Activated CD4-positive, alpha-beta T cell treated with anti-CD3 and anti-CD28 coated beads, Interleukin-2, amount 10 ng/mL, durations not matched to agents 7 days and 5 days (primary cell): ENCODE data around the gene SFTPD. TPM values are rescaled to one million over a fixed set of nuclear protein-coding genes. Genes with fewer than 3 reads are reported as not detected.
"Not testable (repeated sequence)": the region's sequence is repeated elsewhere in the genome, so short reads cannot be mapped to it uniquely, and the experiment has no call there.

Source experiments
- CTCF ChIA-PET: fragments of 350-600 bp; sonication (Branson Sonifier 250); formaldehyde crosslinking; loops from one replicate; lab custom pipeline; 2021; ENCODE audit warnings: antibody characterized with exemption; lab: Charles Lee
- POLR2A ChIA-PET: fragments of 350-600 bp; sonication (Branson Sonifier 250); formaldehyde crosslinking; loops from one replicate; lab custom pipeline; 2021; ENCODE audit warnings: antibody characterized with exemption; lab: Charles Lee
- DNase-seq: peaks from one replicate; pipeline ENCODE4 v3.0.0-alpha.2; 2020
- H3K27ac Mint-ChIP-seq: one replicate; pipeline ENCODE4 v1.8.0; 2021; ENCODE audit warnings: mild to moderate bottlenecking, moderate library complexity, mixed read lengths
- H3K27me3 Mint-ChIP-seq: one replicate; pipeline ENCODE4 v1.8.0; 2021; ENCODE audit warnings: mixed read lengths
- H3K36me3 Mint-ChIP-seq: one replicate; pipeline ENCODE4 v1.8.0; 2021; ENCODE audit warnings: low read depth, mixed read lengths
- H3K4me1 Mint-ChIP-seq: one replicate; pipeline ENCODE4 v1.8.0; 2021; ENCODE audit warnings: mixed read lengths
- H3K4me3 Mint-ChIP-seq: one replicate; pipeline ENCODE4 v1.8.0; 2021; ENCODE audit warnings: mild to moderate bottlenecking, moderate library complexity, mixed read lengths
- H3K9me3 Mint-ChIP-seq: one replicate; pipeline ENCODE4 v1.8.0; 2021; ENCODE audit warnings: mixed read lengths
- total RNA-seq, 2 experiments: library from RNA; stranded (reverse); gene quantifications; one replicate each; pipeline ENCODE4 v1.2.3, GENCODE V29; 2021

The SFTPD gene
- total RNA-seq, 2 experiments from 2014 or later, result not detected

- H3K36me3 Mint-ChIP-seq, result no peaks in the 10 kb centered on the region
- H3K27ac Mint-ChIP-seq, result no peak overlapping the region
- H3K4me3 Mint-ChIP-seq, result peak overlapping the region; percentile 78
- ChIA-PET POLR2A (no interaction called here), CTCF (interaction anchor here (0.6 kb wide), 1 partner anchor 139 kb away, joined by 4 read pairs; no protein-coding TSS in a partner anchor)
- H3K27me3 Mint-ChIP-seq, result peaks cover 62% of the 10 kb centered on the region
- no peaks in the 10 kb centered on the region for H3K9me3 Mint-ChIP-seq
- peak; percentile 37 for DNase-seq
- peaks cover 14% of the 10 kb centered on the region for H3K4me1 Mint-ChIP-seq
Measured at GRCh38 chr10:79904671-79905321, 44.1 kb downstream of the SFTPD start.

- H3K9me3 Mint-ChIP-seq, POLR2A ChIA-PET, DNase-seq, H3K36me3 Mint-ChIP-seq, CTCF ChIA-PET, H3K27ac Mint-ChIP-seq, H3K4me3 Mint-ChIP-seq: not testable (repeated sequence)
- Mint-ChIP-seq H3K4me1 (peaks cover 14% of the 10 kb centered on the region), H3K27me3 (peaks cover 66% of the 10 kb centered on the region)
Measured at GRCh38 chr10:79901571-79901970, 47.3 kb downstream of the SFTPD start.

- H3K9me3 Mint-ChIP-seq, result no peaks in the 10 kb centered on the region
- peaks cover under 1% of the 10 kb centered on the region for H3K4me1 Mint-ChIP-seq
- H3K27me3 Mint-ChIP-seq, result peaks cover 56% of the 10 kb centered on the region
- no peak overlapping the region for H3K27ac Mint-ChIP-seq
- H3K4me3 Mint-ChIP-seq, result no peak overlapping the region
- DNase-seq, result no peak
- H3K36me3 Mint-ChIP-seq, result no peaks in the 10 kb centered on the region
- CTCF ChIA-PET, result no interaction called here
- POLR2A ChIA-PET, result no interaction called here
Measured at GRCh38 chr10:79898597-79899325, 50.1 kb downstream of the SFTPD start.

GRCh38 chr10:79892896-79893295, 56.0 kb downstream of the SFTPD start:
- H3K27ac Mint-ChIP-seq, H3K9me3 Mint-ChIP-seq, DNase-seq, H3K36me3 Mint-ChIP-seq, CTCF ChIA-PET, H3K4me3 Mint-ChIP-seq, POLR2A ChIA-PET, H3K4me1 Mint-ChIP-seq: not testable (repeated sequence)
- peaks cover 51% of the 10 kb centered on the region for H3K27me3 Mint-ChIP-seq

GRCh38 chr10:79890469-79890868, 58.4 kb downstream of the SFTPD start:
- no peaks in the 10 kb centered on the region for H3K9me3 Mint-ChIP-seq
- no peaks in the 10 kb centered on the region for H3K4me1 Mint-ChIP-seq
- no peak overlapping the region for H3K4me3 Mint-ChIP-seq
- no peak overlapping the region for H3K27ac Mint-ChIP-seq
- peaks cover 48% of the 10 kb centered on the region for H3K27me3 Mint-ChIP-seq
- ChIA-PET POLR2A (no interaction called here), CTCF (no interaction called here)
- H3K36me3 Mint-ChIP-seq, result no peaks in the 10 kb centered on the region
- DNase-seq, result no peak

- H3K27ac Mint-ChIP-seq, H3K4me3 Mint-ChIP-seq, H3K4me1 Mint-ChIP-seq, POLR2A ChIA-PET, DNase-seq, H3K36me3 Mint-ChIP-seq, H3K9me3 Mint-ChIP-seq, CTCF ChIA-PET: not testable (repeated sequence)
- peaks cover 50% of the 10 kb centered on the region for H3K27me3 Mint-ChIP-seq
Measured at GRCh38 chr10:79888984-79889383, 59.9 kb downstream of the SFTPD start.

Other genes with a start within 250 kb of the SFTPD start
- under 1 TPM; 0.73 to 0.97 TPM for gene NUTM2B, start 245.9 kb downstream of the SFTPD start, total RNA-seq
- gene NUTM2E, start 122.4 kb downstream of the SFTPD start, total RNA-seq, result under 1 TPM; 0.67 to 0.92 TPM
- 10 to 100 TPM; 13.6 to 20.4 TPM for gene TMEM254, start 129.6 kb upstream of the SFTPD start, total RNA-seq
- not detected for gene PLAC9, start 183.6 kb upstream of the SFTPD start, total RNA-seq